C4-2B (cell line): ENCODE data around the gene FGGY.

Source experiments
- CTCF ChIP-seq: fragments of 450-650 bp; conservative IDR thresholded peaks from 2 replicates; pipeline ENCODE4 v1.5.1; 2017; ENCODE audit warnings: mild to moderate bottlenecking
- ZFX ChIP-seq: fragments of 450-650 bp; IDR thresholded peaks from 2 replicates; pipeline ENCODE4 v1.6.1; 2017

GRCh38 chr1:59520827-59521418, 224.0 kb downstream of the FGGY start:
- TF ChIP-seq CTCF: no peak
- no peak for TF ChIP-seq ZFX
